Vagina (tissue), 2 donors: ENCODE data around the gene SUSD3. TPM values are rescaled to one million over a fixed set of nuclear protein-coding genes. Genes with fewer than 3 reads are reported as not detected.

Source experiments
- DNase-seq, 2 donors: peaks; one replicate each; pipeline ENCODE4 v3.0.0-alpha.2; 2017; ENCODE audit errors: extremely low spot score in 2 of 2
- H3K27ac ChIP-seq: fragments of 200-600 bp; sonication (generic); one replicate; pipeline ENCODE4 v1.5.1; 2019
- H3K27me3 ChIP-seq: fragments of 200-600 bp; sonication (generic); one replicate; pipeline ENCODE4 v1.5.1; 2019
- H3K36me3 ChIP-seq, 2 donors: fragments of 200-600 bp; sonication (generic); one replicate each; pipeline ENCODE4 v1.5.1; 2017 to 2019
- H3K4me1 ChIP-seq: fragments of 200-600 bp; sonication (generic); one replicate; pipeline ENCODE4 v1.5.1; 2019
- H3K4me3 ChIP-seq, 2 donors: fragments of 200-600 bp; sonication (generic); 1 replicate in 1 of 2; 2 replicates in 1 of 2; pipeline ENCODE4 v1.5.1; 2016 to 2019
- H3K9me3 ChIP-seq: fragments of 200-600 bp; sonication (generic); one replicate; pipeline ENCODE4 v1.5.1; 2019
- CTCF ChIP-seq, 3 experiments: fragments of 450-650 bp in 2 of 3; fragments of 200-600 bp in 1 of 3; sonication (generic) in 1 of 3; IDR thresholded peaks; one replicate each; pipeline ENCODE4 v1.5.1; 2017 to 2019; ENCODE audit warnings: antibody characterized with exemption in 3 of 3, mild to moderate bottlenecking in 2 of 3, moderate library complexity in 2 of 3
- POLR2A ChIP-seq, 2 donors: fragments of 450-650 bp; IDR thresholded peaks; one replicate each; pipeline ENCODE4 v1.6.1; 2017; ENCODE audit warnings: antibody characterized with exemption in 2 of 2, mild to moderate bottlenecking in 2 of 2, moderate library complexity in 2 of 2
- POLR2AphosphoS5 ChIP-seq, 2 donors: sonication (generic); formaldehyde crosslinking; IDR thresholded peaks; one replicate each; pipeline ENCODE4 v1.9.0; 2017; ENCODE audit warnings: antibody characterized with exemption in 2 of 2, mild to moderate bottlenecking in 2 of 2, low read depth in 1 of 2; ENCODE audit not compliant: insufficient read depth in 1 of 2
- intact Hi-C: fragments of 100-400 bp; cut with DNase I; formaldehyde crosslinking; loops from one replicate; pipeline ENCODE4 v1.15.1; 2023
- total RNA-seq: library from RNA; depleted of rRNA; stranded (reverse); fragments of >200 nt; gene quantifications from one replicate; pipeline ENCODE4 v1.2.3, GENCODE V29; 2016

The SUSD3 gene
- total RNA-seq, 1 donor from 2014 or later: 25.0 TPM

GRCh38 chr9:93096131-93096802 is 37.8 kb downstream of the SUSD3 start, which contains the start of gene CARD19:
TSS of gene CARD19 (plus strand) at chr9:93096217. CDS start at chr9:93096346, 129 bp downstream.
- H3K4me1 ChIP-seq: peaks cover 62% of the 10 kb centered on the region
- no peak for TF ChIP-seq CTCF (IDR thresholded peaks at IDR 0.05)
- TF ChIP-seq POLR2A (IDR thresholded peaks at IDR 0.05): peak; percentile 93 to 98
- TF ChIP-seq POLR2AphosphoS5 (IDR thresholded peaks at IDR 0.05; ENCODE audit: insufficient read depth in 1 of 2, low read depth in 1 of 2): peak in 1 of 2 donors; percentile 60
- intact Hi-C loops: no loop called here

GRCh38 chr9:93096811-93097382 is 38.4 kb downstream of the SUSD3 start:
- Histone ChIP-seq H3K36me3 (no peaks in the 10 kb centered on the region), H3K27me3 (no peaks in the 10 kb centered on the region), H3K4me1 (peaks cover 62% of the 10 kb centered on the region), H3K27ac (peak overlapping the region; percentile 93), H3K9me3 (no peaks in the 10 kb centered on the region), H3K4me3 (peak overlapping the region; percentile 86 to 99)
- intact Hi-C loops: no loop called here
- no peak for TF ChIP-seq POLR2A (IDR thresholded peaks at IDR 0.05)
- TF ChIP-seq CTCF (IDR thresholded peaks at IDR 0.05): no peak
- no peak for TF ChIP-seq POLR2AphosphoS5 (IDR thresholded peaks at IDR 0.05; ENCODE audit: insufficient read depth in 1 of 2, low read depth in 1 of 2)
- no peak for DNase-seq

More at GRCh38 chr9:93096131-93096802, 37.8 kb downstream of the SUSD3 start, which contains the start of gene CARD19:
- peaks cover 2% of the 10 kb centered on the region for H3K9me3 ChIP-seq
- H3K4me3 ChIP-seq: peak within 1 kb of the TSS; percentile 86 to 99
- peak within 1 kb of the TSS; percentile 99 for H3K27ac ChIP-seq
- H3K27me3 ChIP-seq: no peaks in the 10 kb centered on the region
- no peak for DNase-seq
- H3K36me3 ChIP-seq: no peaks in the 10 kb centered on the region

- DNase-seq: no peak
- Histone ChIP-seq H3K9me3 (no peaks in the 10 kb centered on the region), H3K4me1 (peaks cover 61% of the 10 kb centered on the region), H3K27me3 (no peaks in the 10 kb centered on the region), H3K4me3 (peak overlapping the region; percentile 86 to 99), H3K36me3 (no peaks in the 10 kb centered on the region), H3K27ac (peak overlapping the region; percentile 93)
- TF ChIP-seq POLR2AphosphoS5 (IDR thresholded peaks at IDR 0.05; ENCODE audit: insufficient read depth in 1 of 2, low read depth in 1 of 2) (no peak), POLR2A (IDR thresholded peaks at IDR 0.05) (no peak), CTCF (IDR thresholded peaks at IDR 0.05) (no peak)
- intact Hi-C loops: no loop called here
These were observed 39.2 kb downstream of the SUSD3 start for GRCh38 chr9:93097511-93098201.

GRCh38 chr9:93098236-93098946 is 39.9 kb downstream of the SUSD3 start:
- intact Hi-C loops: no loop called here
- Histone ChIP-seq H3K27me3 (no peaks in the 10 kb centered on the region), H3K27ac (peak overlapping the region; percentile 93), H3K4me1 (peaks cover 56% of the 10 kb centered on the region), H3K9me3 (no peaks in the 10 kb centered on the region), H3K36me3 (no peaks in the 10 kb centered on the region), H3K4me3 (peak overlapping the region; percentile 86 to 99)
- no peak for DNase-seq
- TF ChIP-seq POLR2AphosphoS5 (IDR thresholded peaks at IDR 0.05; ENCODE audit: insufficient read depth in 1 of 2, low read depth in 1 of 2) (peak; percentile 80 to 87), CTCF (IDR thresholded peaks at IDR 0.05) (no peak), POLR2A (IDR thresholded peaks at IDR 0.05) (peak in 1 of 2 donors; percentile 13)
